SK-N-DZ (cell line): ENCODE results near the gene CISD3.

Source experiments
- DNase-seq: peaks from one replicate; pipeline ENCODE4 v3.0.0-alpha.2; 2015; ENCODE audit warnings: low spot score

The CISD3 gene

DNA sequence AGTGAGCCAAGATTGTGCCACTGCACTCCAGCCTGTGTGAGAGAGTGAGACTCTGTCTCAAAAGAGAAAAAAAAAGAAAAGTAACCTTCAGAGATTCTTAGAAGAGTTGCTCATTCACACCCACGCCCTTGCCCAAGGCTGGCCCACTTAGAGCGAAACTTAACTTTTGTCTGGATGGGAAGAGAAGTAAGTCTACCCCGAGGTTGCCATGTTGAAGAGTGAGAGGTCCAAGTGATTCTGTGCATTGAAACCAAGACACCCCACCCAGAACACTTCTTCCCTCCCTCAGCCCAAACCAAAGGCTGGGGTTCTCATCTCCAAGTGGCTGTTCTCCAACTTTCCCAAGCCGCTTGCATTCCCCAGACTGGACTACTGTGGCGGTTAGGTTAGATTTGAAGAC is 2.4 kb upstream of the CISD3 start:
- no peak for DNase-seq

DNA sequence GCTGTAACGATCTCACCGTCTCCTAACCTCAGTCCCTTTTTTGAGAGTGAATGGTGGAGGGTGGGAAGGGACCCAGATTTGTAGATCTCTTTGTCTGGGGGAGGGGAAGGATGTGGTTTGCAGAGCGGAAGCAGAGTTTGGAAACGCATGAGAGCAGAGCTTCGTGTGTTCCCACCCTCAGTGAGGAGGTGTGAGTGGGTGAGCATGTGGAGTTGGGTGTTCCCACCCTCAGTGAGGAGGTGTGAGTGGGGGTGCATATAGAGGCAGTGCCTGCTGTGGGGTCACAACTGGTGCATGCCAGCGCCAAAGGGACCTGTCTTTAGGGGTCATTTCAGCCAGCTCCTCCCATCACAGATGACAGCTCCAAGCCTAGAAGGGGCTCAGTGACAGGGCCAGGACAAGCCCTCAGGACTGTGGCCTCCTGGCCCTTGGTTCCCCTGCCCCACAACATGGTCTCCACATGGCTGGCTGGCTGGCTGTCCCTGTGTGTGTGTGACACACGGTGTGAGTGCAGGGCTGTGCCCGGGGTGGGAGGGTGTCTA is 1.8 kb upstream of the CISD3 start:
- no peak for DNase-seq

DNA sequence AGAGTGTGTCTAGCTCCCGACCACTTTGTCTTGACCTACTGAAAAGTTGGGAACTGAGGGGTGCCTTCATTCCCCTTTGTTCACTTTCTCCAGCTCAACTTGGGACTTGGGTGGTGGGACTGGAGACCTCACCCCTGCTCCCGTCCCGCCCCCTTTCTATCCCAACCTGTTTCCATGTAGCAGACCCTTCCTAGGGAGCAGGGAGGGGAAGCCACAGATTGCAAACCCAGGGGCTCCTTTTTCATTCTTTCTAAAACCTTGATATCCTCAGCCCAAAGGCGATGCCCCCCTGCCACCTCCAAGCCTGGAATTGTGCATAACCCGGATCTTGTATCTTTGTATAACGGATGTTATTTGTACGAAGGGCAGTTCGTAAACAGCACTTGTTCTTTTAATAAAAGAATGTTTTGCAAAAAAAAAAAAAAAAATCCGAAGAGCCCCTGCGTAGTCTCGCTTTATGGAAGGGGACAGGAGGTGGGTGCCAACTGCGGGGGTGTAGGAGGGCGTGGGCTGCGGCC is 714 bp upstream of the CISD3 start:
- no peak for DNase-seq

DNA sequence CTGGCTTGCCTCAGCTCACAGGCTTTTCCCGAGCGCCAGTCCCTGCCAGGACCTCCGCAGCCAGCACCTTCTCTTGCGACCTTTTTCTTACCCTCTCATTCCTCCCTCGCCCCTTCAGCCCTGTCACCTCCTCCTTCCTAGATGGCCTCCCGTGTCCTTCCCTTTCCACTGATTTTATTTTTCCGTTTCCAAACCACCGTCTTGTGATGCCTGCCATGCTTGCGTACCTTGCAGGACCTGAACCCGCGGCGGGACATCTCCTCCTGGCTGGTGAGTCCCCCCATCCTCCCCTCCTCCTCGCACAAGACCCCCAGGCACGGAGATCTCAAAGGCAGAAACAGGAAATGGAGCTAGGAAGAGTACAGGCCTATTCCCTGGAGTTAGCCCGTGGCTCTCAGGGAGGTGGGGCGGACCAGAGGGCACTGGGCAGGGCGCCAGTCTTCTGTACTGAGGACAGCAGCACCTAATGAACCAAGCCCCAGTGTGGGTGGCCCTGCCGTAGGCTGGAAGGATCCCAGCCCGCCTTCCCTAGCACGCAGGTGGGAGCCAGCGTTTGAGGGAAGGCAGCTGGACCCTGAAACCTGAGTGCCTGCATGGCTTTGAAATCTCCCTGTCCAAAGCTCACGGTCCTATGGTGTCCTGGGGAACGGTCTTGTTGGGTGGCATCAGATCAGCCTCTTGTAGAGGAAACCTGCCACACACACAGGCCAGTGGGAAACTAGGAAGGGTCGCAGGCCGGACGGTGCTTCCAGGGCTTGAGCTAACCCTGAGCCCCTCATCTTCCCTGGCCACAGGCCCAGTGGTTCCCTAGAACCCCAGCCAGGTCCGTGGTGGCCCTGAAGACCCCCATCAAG is 612 bp downstream of the CISD3 start:
- DNase-seq = peak; percentile 56

DNA sequence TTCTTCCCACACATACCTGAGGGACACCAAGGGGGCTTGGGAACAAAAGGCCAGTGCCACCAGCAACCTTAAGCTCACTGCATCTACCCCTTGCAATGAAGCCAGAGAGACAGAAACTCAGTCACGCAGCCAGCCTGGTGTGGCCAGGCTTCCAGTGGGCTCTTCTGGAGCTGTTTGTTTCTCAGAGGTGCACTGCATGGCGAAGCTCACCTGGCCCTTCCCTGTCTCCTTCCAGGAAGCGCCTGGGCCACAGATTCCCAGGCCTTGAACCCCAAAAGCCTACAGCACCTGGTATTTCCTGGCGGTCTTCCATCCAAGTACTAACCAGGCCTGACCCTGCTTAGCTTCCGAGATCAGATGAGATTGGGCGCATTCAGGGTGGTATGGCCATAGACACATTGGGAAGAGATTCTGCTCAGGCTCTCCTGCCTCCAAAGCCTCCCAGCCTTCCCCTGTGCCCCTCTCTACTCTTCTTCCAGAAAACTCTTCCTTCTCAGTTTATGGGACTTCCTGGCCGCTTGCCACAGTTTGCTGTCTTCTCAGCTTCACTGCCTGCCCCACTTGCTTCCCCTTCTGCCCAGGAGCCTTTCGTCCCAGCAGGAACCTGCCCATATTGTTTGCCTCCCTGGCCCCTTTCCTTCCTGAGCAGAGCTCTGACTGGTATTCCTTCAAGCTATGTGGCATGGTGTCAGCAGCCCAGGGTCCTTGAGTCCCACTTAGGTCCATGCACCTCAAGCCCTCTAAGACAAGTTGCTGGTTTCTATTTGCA is 1.6 kb downstream of the CISD3 start:
- DNase-seq = no peak

DNA sequence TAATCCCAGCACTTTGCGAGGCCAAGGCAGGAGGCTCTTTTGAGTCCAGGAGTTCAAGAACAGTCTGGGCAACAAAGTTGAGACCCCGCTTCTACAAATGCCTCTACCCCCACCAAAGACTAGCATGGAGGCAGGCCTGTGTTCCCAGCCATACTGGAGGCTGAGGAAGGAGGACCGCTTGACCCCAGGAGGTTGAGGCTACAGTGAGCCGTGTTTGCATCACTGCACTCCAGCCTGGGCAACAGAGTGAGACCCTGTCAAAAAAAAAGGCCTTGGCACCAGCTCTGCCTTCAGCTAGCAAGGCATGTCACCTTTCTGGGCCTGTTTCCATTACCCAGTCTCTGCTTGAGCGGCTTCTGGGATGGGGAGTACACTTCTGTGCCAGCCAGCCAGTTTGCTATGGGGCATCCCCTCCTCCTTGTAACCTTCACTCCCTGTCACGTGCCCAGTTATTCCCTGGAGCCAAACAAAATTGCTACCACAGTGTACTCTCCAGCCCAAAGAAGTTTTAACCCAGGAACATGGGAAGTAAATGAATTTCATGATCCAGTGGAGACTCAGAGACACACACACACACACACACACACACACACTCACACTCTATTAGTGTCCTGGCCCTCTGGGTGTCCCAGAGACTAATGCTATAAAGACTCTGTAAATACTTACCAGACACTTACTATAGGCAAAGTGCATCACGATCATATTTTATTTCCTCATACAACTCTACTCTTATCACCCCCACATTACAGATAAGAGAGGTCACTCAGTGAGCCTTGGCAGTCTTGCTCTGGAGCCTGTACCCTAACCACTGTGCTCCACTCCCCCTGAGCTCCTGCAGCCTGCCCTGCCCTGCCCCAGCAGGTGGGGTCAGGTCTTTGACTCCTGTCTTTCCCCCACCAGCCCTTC is 2.5 kb downstream of the CISD3 start:
- DNase-seq = no peak

DNA sequence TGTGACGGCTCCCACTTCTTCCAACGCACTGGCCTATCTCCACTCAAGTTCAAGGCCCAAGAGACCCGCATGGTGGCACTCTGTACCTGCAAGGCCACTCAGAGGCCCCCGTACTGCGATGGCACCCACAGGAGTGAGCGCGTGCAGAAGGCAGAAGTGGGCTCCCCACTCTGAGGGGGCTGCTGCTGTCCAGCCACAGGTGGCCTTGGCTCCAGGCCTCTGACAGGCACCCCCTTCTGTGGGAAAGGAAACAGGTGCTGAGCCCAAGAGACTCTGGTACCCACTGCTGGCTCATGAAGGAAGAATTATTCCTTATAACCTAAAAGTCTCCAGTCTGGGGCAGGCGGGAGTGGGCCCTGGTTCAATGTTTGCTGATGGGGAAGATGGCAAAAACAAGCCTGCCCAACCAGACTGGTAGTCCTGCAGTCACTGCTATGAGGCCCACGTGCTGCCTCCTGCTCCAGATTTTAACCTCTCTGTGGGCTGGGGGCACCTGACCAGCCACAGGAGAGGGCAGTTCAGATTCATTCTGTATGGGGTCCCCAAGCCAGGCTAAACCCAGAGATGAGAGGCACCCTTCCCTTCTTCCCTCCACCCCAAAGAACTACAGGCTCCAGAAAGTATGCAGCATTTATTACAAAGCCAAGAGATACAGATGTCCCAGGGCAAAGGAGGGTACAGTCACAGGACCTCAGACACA is 3.3 kb downstream of the CISD3 start:
- no peak for DNase-seq

DNA sequence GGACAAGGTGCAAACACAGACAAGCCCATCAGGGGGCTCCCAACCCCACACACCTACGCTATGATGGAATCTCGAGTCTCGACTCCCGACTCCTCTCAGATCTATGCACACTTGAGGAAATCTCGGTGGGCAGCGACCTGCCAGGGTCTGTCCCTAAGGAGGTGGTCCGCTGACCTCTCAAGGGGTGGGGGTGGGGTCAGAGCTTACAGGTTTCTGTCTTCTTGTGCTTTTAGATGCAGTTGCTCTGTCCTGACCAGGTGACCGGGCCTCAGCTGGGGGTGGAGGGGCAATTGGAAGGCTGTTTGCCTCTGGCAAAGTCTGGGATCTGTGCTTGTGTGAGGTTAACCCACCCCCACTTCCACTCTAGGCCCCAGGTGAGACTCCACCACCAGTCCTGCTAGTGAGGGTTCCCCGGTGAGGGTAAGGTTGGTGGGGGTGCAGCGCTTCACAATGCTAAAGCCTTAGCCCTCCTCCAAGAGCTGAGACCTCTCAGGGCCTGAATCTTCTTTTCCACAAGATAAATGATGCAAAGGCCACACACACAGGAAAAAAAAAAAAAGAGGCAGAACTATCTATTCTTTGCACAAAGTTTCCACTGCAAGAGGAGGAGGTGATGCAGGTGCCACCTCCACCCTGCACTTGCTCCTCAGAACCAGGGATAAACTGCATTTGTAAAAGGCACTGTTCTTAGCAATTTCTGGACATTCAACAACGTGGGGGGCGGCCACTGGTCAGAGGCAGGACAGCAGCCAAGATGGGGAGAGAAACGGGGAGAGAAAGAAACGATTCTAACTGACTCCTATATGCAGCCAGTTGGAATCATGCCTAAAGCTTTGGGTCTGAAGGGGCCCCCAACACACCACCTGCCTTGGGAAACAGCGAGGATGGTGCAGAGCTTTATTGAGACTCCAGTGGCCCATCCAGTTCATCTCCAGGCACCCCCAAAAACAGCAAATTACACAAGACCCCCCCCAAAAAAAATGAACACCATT is 4.1 kb downstream of the CISD3 start:
- DNase-seq = peak; percentile 55

DNA sequence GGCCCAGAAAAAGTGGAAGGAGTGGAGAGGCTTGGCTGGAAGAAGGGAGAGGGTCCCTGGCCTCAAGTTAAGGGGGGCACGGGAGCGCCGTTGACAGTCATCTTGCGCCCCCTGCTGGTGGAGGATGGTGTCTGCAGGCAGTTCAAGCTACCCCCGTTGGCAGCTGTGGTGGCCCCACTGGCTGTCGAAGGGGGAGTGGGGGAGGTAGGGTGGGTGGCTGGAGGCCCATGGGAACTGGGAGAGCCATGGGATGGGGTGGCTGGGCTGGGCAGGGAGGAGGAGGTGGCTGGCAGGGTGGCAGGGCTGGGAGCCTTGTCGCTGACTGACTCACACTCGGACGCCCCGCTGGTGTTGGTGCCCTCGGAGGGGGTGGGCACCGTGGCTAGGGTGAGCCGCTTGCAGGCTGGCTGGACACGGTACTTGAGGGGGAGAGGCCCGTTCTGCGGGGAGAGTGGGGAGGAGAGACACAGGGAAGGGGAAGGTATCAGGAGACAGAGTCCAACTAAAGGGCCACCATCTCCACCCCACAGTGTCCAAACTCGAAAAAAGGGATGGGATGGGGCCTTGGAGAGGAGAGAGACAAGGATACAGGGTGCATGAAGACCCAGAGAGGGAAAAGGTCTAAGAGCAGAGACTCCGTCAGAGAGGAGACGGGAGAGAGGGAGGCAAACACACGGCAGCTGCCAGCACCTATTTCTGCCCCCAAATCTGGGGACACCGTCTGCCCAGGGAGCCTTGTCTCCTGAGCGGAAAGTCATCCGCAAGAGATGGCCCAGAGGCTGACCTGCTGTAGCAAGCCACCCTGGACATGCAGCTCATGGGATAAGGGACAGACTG is 5.2 kb downstream of the CISD3 start:
- DNase-seq = peak; percentile 64

DNA sequence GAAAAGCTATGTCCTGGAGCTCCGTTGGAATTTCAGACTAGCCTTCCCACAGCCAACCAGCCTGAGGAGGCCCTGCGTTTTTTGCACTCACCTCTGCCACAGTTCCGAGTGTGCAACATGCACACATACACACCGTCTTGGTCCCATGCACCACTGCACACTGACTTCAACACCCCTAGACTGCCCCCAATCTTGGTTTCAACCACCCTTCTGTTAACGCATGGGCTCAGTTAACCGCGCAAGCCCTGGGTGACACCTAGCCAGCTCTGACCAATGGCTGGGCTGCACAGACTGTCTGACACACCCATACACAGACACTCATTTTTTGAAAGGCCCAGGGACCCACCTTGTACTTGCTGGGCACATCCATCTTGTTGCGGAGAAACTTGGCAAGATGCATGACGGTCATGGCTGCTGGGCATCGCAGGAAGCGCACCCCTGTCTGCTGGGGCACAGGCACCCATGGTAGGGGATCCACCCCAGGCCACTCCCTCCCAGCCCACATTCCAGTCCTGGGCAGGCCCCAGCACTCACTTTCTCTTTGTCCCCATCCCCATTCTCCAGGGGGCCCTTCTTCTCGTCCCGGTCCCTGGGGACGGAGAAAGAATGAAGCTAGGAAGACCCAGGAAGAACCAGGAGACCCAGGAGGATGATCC is 8.0 kb downstream of the CISD3 start:
- DNase-seq = no peak

DNA sequence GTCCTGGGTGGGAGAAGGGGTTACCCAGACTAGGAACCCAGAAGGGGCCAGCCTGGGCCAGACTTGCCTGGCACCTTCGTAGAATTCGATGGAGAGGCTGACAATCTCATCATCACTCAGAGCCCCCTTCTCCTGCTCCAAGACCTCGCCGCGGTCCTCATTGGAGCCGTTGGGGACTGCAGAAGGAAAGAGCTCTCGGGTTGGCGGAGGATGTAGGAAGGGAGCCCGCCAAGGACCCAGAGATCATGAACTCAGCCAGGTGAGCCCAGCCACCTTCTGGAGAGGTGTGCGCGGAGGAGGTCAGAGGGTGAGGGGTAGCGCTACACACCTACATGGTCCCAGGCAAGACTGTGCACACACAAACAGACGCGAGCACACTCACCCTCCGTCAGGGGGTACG is 8.5 kb downstream of the CISD3 start:
- DNase-seq = no peak

DNA sequence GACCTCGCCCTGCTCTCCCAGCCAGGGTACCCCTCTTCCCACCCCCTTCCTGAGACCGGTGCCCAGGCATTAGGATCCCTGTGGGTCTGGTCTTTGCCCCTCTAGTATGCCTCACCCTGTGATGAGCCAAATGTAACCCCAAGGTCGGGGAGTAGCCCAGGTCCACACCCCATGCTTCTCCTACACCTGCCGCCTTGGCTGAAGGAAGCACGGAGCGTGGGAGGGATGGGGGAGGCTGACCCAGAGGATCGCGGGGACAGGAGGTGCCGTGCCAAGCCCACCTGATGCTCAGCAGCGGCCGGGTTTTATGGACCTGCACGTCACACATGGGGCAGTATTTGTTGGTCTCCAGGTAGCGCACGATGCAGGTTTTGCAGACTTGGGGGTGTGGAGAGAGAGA is 9.2 kb downstream of the CISD3 start:
- no peak for DNase-seq

DNA sequence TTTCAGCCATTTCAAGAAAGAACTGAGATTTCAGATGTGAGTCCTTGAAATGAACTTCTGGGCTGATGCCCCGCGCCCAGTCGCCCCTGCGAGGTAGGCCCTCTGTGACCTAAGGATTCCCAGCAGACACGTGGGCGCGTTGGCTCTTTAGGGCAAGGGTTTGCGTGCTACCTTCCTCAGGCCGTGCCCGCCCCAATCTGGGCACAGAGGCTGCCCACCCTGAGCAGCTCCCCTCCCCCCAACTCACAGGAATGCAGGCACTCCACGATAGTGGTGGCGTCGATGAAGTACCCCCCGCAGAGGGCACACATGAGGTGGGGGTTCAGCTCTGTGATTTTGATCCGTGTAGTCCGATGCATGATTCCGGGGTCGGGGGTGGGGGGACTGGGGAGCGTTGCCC is 9.9 kb downstream of the CISD3 start:
- no peak for DNase-seq

DNA sequence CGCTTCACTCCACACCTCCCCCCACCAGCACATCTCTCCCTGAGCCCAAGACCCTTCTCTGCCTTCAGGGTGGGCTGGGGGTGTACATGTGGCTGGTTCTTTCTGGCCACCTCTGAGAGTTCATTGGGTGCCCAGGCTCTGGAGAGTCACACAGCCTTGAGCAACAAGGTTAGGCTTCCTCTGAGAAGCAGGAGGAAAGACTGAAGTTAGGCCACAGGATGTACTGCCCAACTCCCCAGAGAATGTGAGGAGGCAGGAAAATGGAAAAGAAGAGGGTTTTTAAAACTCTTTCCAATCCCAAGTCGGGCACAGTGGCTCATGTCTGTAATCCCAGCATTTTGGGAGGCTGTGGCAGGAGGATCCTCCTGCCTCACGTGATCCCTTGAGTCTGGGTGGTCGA is 10.7 kb downstream of the CISD3 start:
- DNase-seq = no peak

DNA sequence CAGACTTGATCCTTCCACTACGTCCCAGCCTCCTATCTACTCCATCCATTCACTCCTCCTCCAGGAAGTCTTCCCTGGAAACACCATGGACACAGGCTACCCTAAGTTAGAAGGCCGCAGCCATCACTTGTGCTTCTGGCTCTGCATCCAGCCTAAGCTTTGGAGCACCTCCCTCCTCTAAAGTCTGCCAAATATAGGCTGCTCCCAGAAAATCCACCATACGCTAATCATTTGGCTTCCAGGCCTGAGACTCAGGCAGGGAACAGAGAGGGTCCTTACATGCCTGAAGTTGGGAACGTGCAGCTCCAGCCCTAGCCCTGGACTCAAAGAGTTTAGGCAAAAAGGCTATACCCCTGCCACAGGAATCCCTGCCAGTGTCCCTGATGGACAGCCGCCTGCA is 11.3 kb downstream of the CISD3 start:
- DNase-seq = no peak

DNA sequence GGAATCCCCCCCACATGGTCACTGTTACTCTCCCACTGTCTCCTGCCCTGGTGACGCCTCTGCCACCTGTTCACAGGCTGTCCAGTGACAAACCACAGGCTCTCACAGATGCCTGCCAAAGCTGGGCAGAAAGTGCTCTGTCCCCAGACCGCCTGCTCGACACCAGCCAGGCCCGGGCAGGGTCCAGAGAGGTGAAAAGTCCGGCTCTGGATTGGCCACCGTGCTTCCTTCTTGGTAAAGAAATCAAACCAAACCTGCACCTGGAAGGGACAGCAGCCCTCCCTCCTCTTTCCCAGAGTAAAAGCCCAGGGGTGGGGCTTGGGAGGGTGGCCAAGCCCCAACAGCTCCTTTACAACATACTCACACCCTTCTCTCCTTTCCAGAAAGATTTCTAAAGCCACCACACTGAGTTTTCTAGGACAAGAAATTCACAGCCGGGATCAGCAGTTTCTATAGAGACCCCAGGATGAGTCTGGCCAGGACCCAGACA is 11.8 kb downstream of the CISD3 start:
- DNase-seq = no peak

DNA sequence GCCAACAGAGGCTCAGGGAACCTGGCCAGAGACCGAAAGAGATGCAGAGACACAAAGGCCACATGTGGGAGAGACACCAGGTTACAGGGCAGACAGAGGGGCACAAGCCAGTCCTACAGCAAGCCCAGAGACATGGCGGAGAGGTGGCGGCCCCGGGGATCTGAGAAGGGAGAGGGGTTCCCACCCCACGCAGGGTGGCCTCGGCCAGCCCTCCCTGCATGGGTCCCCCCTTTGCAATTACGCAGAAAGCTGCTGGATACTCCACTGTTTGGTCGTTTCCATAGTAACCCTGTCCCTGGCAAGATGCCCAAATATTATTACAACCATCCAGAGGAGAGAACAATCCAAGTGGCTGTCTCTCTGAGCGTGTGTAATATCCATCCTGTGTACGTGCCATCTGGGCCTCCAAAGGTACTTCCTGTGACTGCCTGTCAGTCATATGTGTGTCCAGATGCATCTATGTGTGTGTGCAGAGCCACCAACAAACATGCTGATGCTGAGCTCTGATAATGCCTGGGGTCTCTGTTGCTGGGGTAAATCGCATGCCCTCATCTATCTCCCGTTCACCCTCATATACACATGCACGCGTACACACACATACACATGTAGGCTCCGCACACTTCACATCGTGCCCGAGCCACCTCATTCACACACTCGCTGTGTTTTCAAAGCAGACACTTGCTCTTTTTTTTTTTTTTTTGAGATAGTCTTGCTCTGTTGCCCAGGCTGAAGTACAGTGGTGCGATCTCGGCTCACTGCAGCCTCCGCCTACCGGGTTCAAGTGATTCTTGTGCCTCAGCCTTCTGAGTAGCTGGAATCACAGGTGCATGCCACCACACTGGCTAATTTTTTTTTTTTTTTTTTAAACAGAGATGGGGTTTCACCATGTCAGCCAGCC is 12.5 kb downstream of the CISD3 start:
- DNase-seq = peak; percentile 64
